Central memory CD8-positive, alpha-beta T cell (primary cell): ENCODE measurements around the gene PIN4.
"Not testable (repeated sequence)": the region's sequence is repeated elsewhere in the genome, so short reads cannot be mapped to it uniquely, and the experiment has no call there.

Experiments used
- ATAC-seq: fragments of 150-1000 bp; cut with Tn5 transposase; replicated peaks from 2 replicates; pipeline ENCODE4 v1.10.0; 2022; ENCODE audit warnings: mild to moderate bottlenecking, moderate FRiP score, moderate number of reproducible peaks; ENCODE audit not compliant: poor library complexity, severe bottlenecking; ENCODE audit errors: extremely low read depth
- DNase-seq, 2 donors: peaks; one replicate each; pipeline ENCODE4 v3.0.0; 2021; ENCODE audit warnings: low spot score in 2 of 2
- H3K27ac Mint-ChIP-seq: one replicate; pipeline ENCODE4 v1.8.0; 2022; ENCODE audit warnings: low read depth, mild to moderate bottlenecking, moderate library complexity, mixed read lengths
- H3K27me3 Mint-ChIP-seq: one replicate; pipeline ENCODE4 v1.8.0; 2022; ENCODE audit warnings: mixed read lengths
- H3K36me3 Mint-ChIP-seq: one replicate; pipeline ENCODE4 v1.8.0; 2022; ENCODE audit warnings: mild to moderate bottlenecking, moderate library complexity, mixed read lengths; ENCODE audit not compliant: insufficient read depth
- H3K4me1 Mint-ChIP-seq: one replicate; pipeline ENCODE4 v1.8.0; 2022; ENCODE audit warnings: mixed read lengths
- H3K4me3 Mint-ChIP-seq: one replicate; pipeline ENCODE4 v1.8.0; 2022; ENCODE audit warnings: mild to moderate bottlenecking, moderate library complexity, mixed read lengths
- H3K9me3 Mint-ChIP-seq: one replicate; pipeline ENCODE4 v1.8.0; 2022; ENCODE audit warnings: mixed read lengths

PIN4 gene

DNA sequence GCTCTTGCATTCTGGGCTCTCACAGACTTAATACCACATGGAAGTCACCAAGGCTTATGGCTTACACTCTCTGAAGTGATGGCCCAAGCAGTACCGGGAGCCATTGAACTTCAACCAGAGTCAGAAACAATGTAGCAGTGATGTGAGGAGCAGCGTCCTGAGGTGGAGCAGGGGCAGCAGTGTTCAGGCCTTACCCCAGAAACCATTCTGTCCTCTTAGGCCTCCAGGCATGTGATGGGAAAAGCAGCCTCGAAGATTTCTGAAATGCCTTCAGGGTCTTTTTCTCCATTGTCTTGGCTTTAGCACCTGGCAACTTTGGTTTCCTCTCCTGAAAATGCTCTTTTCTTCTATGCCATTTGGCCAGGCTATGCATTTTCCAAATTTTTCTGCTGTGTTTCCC lies 22.8 kb upstream of the PIN4 start:
- DNase-seq (no peak), ATAC-seq (no peak)
- Mint-ChIP-seq H3K27me3 (peaks cover 10% of the 10 kb centered on the region), H3K27ac (no peak overlapping the region), H3K4me1 (no peaks in the 10 kb centered on the region), H3K4me3 (no peak overlapping the region), H3K36me3 (no peaks in the 10 kb centered on the region), H3K9me3 (no peaks in the 10 kb centered on the region)

DNA sequence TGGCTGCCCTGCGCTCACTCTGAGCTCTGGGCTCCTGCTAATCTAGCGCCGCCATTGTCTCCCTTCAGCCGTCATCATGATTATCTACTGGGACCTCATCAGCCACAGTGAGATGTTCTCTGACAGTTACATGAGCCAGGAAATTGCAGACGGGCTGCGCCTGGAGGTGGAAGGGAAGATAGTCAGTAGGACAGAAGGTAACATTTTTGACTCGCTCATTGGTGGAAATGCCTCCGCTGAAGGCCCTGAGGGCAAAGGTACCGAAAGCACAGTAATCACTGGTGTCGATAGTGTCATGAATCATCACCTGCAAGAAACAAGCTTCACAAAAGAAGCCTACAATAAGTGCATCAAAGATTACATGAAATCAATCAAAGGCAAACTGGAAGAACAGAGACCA lies 21.8 kb upstream of the PIN4 start:
- ATAC-seq (no peak), DNase-seq (no peak)
- Mint-ChIP-seq H3K4me1 (no peaks in the 10 kb centered on the region), H3K27ac (no peak overlapping the region), H3K27me3 (peaks cover 10% of the 10 kb centered on the region), H3K4me3 (no peak overlapping the region), H3K9me3 (no peaks in the 10 kb centered on the region), H3K36me3 (no peaks in the 10 kb centered on the region)

DNA sequence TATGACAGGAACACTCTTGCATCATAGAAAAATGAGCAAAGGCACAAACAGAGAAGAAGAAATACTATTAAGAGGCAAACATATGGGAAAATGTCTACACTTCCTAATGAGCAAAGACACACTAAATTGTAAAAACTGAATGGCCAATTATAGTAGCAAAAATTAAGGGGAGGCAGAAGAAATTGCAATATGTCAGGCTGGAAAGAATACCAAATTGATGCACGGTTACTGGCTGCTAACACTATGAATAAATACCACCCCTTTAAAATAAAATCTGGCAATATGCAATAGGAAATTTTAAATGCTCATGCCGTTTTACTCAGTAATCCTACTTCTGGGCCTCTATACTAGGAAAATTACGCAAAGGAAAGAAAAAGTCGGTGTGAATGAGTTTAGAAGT lies 16.0 kb upstream of the PIN4 start:
- Mint-ChIP-seq H3K36me3 (peaks cover 4% of the 10 kb centered on the region), H3K27me3 (no peaks in the 10 kb centered on the region), H3K27ac (no peak overlapping the region), H3K4me1 (no peaks in the 10 kb centered on the region), H3K9me3 (no peaks in the 10 kb centered on the region), H3K4me3 (no peak overlapping the region)
- no peak for ATAC-seq
- no peak for DNase-seq

DNA sequence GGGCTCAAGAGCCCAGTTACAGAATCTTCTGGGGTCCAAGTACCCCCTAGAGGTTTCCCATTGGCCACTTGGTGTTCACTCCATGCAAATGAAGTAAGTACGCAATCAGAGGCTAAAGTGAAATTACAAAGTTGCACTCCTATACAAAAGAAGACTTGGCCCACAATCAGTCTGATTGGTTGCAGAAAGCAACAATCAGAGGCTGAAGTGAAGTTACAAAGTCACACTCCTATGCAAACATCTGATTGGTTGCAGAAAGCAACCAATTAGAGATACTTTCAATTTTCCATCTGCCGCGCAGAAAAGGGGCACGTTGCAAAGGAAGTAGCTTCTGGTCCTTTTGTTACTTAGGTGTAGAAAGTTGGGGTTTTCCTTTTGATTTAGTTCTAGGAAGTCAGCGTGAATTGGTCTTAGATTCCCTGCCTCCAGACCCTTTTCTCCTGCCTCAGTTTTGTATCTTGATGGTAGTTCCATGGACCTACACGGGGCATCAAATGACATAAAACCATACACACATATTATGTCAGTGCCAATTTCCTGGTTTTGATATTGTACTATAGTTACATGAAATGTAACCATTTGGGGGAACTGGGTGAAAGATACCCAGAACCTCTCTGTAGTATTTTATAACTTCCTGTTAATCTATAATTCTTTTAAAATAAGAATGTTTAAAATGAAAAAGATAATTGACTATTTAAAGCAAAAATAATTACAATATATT lies 12.4 kb upstream of the PIN4 start:
- Mint-ChIP-seq H3K4me1 (no peaks in the 10 kb centered on the region), H3K9me3 (no peaks in the 10 kb centered on the region), H3K27ac (peak overlapping the region; percentile 76), H3K27me3 (no peaks in the 10 kb centered on the region), H3K4me3 (peak overlapping the region; percentile 31), H3K36me3 (peaks cover 4% of the 10 kb centered on the region)
- DNase-seq (peak in 1 of 2 donors; percentile 23), ATAC-seq (peak; percentile 92)

DNA sequence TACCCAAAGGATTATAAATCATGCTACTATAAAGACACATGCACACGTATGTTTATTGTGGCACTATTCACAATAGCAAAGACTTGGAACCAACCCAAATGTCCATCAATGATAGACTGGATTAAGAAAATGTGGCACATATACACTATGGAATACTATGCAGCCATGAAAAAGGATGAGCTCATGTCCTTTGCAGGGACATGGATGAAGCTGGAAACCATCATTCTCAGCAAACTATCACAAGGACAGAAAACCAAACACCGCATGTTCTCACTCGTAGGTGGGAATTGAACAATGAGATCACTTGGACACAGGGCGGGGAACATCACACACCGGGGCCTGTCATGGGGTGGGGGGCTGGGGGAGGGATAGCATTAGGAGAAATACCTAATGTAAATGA lies 5.3 kb upstream of the PIN4 start:
- not testable (repeated sequence) for H3K27me3 Mint-ChIP-seq, H3K27ac Mint-ChIP-seq, H3K36me3 Mint-ChIP-seq, DNase-seq, H3K4me3 Mint-ChIP-seq, H3K4me1 Mint-ChIP-seq, H3K9me3 Mint-ChIP-seq, ATAC-seq

GRCh38 chrX:72176981-72177380 lies 4.6 kb upstream of the PIN4 start:
- Mint-ChIP-seq H3K27me3 (no peaks in the 10 kb centered on the region), H3K36me3 (no peaks in the 10 kb centered on the region), H3K9me3 (no peaks in the 10 kb centered on the region), H3K27ac (no peak overlapping the region), H3K4me3 (no peak overlapping the region), H3K4me1 (no peaks in the 10 kb centered on the region)
- ATAC-seq (no peak), DNase-seq (no peak)

- Mint-ChIP-seq H3K36me3 (no peaks in the 10 kb centered on the region), H3K4me1 (peaks cover 6% of the 10 kb centered on the region), H3K4me3 (no peak overlapping the region), H3K27ac (no peak overlapping the region), H3K9me3 (no peaks in the 10 kb centered on the region), H3K27me3 (no peaks in the 10 kb centered on the region)
- no peak for DNase-seq
- ATAC-seq: no peak
Measured at GRCh38 chrX:72180539-72180938, 1.0 kb upstream of the PIN4 start.

- ATAC-seq: no peak
- Mint-ChIP-seq H3K27me3 (no peaks in the 10 kb centered on the region), H3K4me3 (no peak overlapping the region), H3K9me3 (no peaks in the 10 kb centered on the region), H3K4me1 (peaks cover 8% of the 10 kb centered on the region), H3K27ac (no peak overlapping the region), H3K36me3 (peaks cover 2% of the 10 kb centered on the region)
- no peak for DNase-seq
Measured at GRCh38 chrX:72182924-72183323, 1.4 kb downstream of the PIN4 start.

DNA sequence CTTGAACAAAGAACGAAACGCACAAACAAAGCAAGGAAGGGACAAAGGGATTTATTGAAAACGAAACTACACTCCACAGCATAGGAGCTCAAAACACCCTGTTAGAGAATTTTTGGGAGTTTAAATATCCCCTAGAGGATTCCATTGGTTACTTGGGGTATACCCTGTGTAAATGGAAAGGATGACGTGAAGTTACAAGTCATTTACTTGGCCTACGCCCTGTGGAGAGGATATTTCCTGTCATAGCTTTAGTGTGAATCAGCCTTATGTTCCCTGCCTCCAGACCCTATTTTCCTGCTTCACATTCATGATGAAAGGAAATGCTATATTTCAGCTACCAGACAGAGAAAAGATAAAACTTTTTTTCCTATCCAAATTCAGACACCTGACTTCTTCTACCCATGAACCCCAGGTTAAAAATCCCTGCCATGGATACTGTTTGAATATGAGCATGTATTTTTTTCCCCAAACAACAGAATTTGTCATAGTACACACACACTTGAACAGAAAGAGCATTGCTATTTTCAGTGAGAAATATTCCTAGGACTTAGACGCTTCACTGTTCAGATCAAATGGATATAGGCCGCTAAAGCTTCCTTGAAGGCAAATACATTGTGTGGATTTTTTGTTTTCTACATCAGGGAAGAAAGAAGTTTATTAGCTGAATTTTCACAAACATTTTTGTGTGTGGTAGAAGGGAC lies 20.4 kb downstream of the PIN4 start:
- H3K27ac Mint-ChIP-seq: no peak overlapping the region
- no peaks in the 10 kb centered on the region for H3K9me3 Mint-ChIP-seq
- no peaks in the 10 kb centered on the region for H3K27me3 Mint-ChIP-seq
- DNase-seq (no peak), ATAC-seq (no peak)
- H3K4me3 Mint-ChIP-seq: no peak overlapping the region
- H3K4me1 Mint-ChIP-seq: no peaks in the 10 kb centered on the region
- H3K36me3 Mint-ChIP-seq: peaks cover 16% of the 10 kb centered on the region

- DNase-seq: no peak
- Mint-ChIP-seq H3K36me3 (peaks cover 14% of the 10 kb centered on the region), H3K4me3 (no peak overlapping the region), H3K9me3 (no peaks in the 10 kb centered on the region), H3K27me3 (no peaks in the 10 kb centered on the region), H3K27ac (no peak overlapping the region), H3K4me1 (no peaks in the 10 kb centered on the region)
- ATAC-seq: no peak
Measured at GRCh38 chrX:72202792-72203401, 21.3 kb downstream of the PIN4 start.

DNA sequence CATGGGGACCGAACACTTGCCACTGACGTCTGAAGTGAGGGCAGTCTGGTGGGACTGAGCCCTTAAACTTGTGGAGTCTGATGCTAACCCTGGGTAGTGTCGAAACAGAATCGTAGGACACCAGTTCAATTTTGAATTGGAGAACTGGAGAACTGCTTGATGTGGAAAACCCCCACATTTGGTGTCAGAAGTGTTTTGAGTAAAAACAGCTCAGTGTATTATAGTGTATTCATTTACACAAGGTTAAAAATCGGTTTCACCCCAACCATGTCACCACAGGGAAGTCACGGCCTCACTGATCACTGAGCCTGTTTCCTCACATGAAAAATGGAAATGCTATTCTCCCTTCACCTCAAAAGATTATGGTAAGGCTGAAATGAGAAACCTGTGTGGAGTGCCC lies 21.9 kb downstream of the PIN4 start:
- no peak overlapping the region for H3K27ac Mint-ChIP-seq
- ATAC-seq: no peak
- H3K36me3 Mint-ChIP-seq: peaks cover 17% of the 10 kb centered on the region

GRCh38 chrX:72205706-72206105 lies 24.1 kb downstream of the PIN4 start:
- H3K27ac Mint-ChIP-seq: no peak overlapping the region
- H3K4me3 Mint-ChIP-seq: no peak overlapping the region
- DNase-seq: no peak
- H3K4me1 Mint-ChIP-seq: no peaks in the 10 kb centered on the region
- H3K36me3 Mint-ChIP-seq: peaks cover 12% of the 10 kb centered on the region
- H3K27me3 Mint-ChIP-seq: no peaks in the 10 kb centered on the region
- no peaks in the 10 kb centered on the region for H3K9me3 Mint-ChIP-seq
- no peak for ATAC-seq

More for the DNA sequence above, 21.9 kb downstream of the PIN4 start:
- no peaks in the 10 kb centered on the region for H3K27me3 Mint-ChIP-seq
- no peak overlapping the region for H3K4me3 Mint-ChIP-seq
- no peaks in the 10 kb centered on the region for H3K4me1 Mint-ChIP-seq
- H3K9me3 Mint-ChIP-seq: no peaks in the 10 kb centered on the region
- DNase-seq: no peak

GRCh38 chrX:72207366-72207765 lies 25.8 kb downstream of the PIN4 start:
- ATAC-seq (no peak), DNase-seq (no peak)
- H3K4me3 Mint-ChIP-seq: no peak overlapping the region
- no peaks in the 10 kb centered on the region for H3K4me1 Mint-ChIP-seq
- peaks cover 10% of the 10 kb centered on the region for H3K36me3 Mint-ChIP-seq
- H3K27me3 Mint-ChIP-seq: no peaks in the 10 kb centered on the region
- no peaks in the 10 kb centered on the region for H3K9me3 Mint-ChIP-seq
- H3K27ac Mint-ChIP-seq: no peak overlapping the region
